ENCODE data around the gene KLHL6. TPM values are rescaled to one million over a fixed set of nuclear protein-coding genes. Genes with fewer than 3 reads are reported as not detected.

KLHL6 gene
- total RNA-seq, 1 experiment from 2014 or later, result not detected

DNA sequence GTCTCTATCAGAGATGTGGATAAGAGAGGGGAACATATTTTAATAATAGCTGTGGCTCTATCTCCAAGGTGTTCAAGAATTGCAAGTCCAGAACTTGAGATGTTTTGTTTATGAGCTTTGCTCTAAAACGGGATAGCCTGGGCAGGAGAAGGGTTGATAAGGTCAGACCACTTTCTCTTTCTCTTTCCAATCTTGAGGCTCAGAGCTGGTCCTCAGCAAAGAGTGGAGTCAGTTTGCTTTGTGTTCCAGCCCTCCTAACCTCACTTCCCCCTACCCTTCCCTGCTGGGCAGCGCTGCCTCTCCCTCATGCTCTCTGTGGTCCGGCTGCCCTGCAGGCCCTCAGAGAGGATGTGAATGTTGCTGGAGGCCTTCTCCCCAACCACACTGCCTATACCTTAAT lies 13.8 kb downstream of the KLHL6 start:
- intact Hi-C loops (cut with micrococcal nuclease), result no loop called here
- Mint-ChIP-seq H3K9me3 (ENCODE audit: unreplicated experiment) (no peaks in the 10 kb centered on the region), H3K27me3 (ENCODE audit: insufficient read depth, unreplicated experiment) (no peaks in the 10 kb centered on the region), H3K4me3 (ENCODE audit: unreplicated experiment) (no peak overlapping the region), H3K36me3 (ENCODE audit: insufficient read depth, unreplicated experiment) (no peaks in the 10 kb centered on the region), H3K4me1 (ENCODE audit: insufficient read depth, unreplicated experiment) (peaks cover 10% of the 10 kb centered on the region), H3K27ac (ENCODE audit: low read depth, unreplicated experiment) (no peak overlapping the region)
- TF ChIP-seq, protein P1, sequence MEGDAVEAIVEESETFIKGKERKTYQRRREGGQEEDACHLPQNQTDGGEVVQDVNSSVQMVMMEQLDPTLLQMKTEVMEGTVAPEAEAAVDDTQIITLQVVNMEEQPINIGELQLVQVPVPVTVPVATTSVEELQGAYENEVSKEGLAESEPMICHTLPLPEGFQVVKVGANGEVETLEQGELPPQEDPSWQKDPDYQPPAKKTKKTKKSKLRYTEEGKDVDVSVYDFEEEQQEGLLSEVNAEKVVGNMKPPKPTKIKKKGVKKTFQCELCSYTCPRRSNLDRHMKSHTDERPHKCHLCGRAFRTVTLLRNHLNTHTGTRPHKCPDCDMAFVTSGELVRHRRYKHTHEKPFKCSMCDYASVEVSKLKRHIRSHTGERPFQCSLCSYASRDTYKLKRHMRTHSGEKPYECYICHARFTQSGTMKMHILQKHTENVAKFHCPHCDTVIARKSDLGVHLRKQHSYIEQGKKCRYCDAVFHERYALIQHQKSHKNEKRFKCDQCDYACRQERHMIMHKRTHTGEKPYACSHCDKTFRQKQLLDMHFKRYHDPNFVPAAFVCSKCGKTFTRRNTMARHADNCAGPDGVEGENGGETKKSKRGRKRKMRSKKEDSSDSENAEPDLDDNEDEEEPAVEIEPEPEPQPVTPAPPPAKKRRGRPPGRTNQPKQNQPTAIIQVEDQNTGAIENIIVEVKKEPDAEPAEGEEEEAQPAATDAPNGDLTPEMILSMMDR (IDR thresholded peaks at IDR 0.05; ENCODE audit: unreplicated experiment), result no peak
- DNase-seq (ENCODE audit: unreplicated experiment), result no peak
- CTCF ChIA-PET, result no interaction called here
- BruUV-seq (replicated peaks), result no TSS peak
- POLR2A ChIA-PET, result no interaction called here

DNA sequence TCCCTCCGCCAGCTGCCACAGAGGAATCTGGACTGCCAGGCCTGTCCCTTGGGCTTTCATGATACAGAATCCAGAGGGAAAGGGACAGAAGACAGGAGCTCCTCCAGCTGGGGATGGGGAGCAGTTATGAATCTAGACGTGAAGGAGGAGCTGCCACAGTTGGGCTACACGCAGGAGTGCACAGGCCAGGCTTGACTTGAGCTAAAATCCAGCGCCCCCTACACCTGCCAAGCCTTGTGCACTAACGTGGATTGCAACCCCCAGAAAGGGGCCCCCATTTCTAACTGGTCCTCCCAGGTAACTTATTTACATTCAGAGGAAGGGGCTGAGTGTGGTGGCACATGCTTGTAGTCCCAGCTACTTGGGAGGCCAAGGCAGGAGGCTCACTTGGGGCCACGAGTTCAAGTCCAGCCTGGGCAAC lies 14.3 kb downstream of the KLHL6 start:
- H3K4me3 Mint-ChIP-seq (ENCODE audit: unreplicated experiment), result no peak overlapping the region
- no peaks in the 10 kb centered on the region for H3K9me3 Mint-ChIP-seq (ENCODE audit: unreplicated experiment)
- H3K27ac Mint-ChIP-seq (ENCODE audit: low read depth, unreplicated experiment), result no peak overlapping the region
- DNase-seq (ENCODE audit: unreplicated experiment), result no peak
- ChIA-PET CTCF (no interaction called here), POLR2A (no interaction called here)
- H3K36me3 Mint-ChIP-seq (ENCODE audit: insufficient read depth, unreplicated experiment), result no peaks in the 10 kb centered on the region
- peaks cover 10% of the 10 kb centered on the region for H3K4me1 Mint-ChIP-seq (ENCODE audit: insufficient read depth, unreplicated experiment)
- intact Hi-C loops (cut with micrococcal nuclease), result no loop called here
- BruUV-seq (replicated peaks), result no TSS peak
- H3K27me3 Mint-ChIP-seq (ENCODE audit: insufficient read depth, unreplicated experiment), result no peaks in the 10 kb centered on the region
- TF ChIP-seq, protein P1 (IDR thresholded peaks at IDR 0.05; ENCODE audit: unreplicated experiment), result no peak

DNA sequence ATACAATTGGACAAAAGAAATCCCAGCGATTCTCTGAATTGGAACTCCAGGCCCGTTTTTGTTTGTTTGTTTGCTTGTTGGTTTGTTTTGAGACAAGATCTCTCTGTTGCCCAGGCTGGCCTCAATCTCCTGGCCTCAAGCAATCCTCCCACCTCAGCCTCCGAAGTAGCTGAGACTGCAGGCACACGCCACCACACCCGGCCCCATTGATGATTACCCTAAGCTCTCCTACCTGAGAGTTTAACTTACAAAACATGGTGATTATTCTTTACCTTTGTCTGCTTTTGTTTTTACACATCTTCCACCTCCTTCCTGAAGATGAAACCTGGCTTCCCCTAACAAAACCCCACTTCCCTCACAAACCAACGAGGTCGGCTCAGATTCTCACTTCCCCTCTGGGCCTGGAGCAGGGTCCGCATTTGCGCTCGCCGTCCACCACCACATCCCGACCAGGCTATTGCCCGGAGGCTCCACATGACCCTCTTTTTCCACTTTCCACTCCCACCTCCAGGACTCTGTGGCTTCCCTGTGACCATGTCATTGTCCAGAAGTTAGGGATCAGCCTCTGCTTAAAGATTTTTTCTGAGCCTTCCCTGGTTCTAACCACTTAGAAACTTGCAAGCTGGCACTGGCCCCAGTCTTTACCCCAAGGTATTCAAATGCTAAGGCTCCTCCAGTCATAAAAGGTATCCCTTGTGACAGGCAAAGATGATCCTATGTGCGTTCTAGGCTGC lies 14.8 kb downstream of the KLHL6 start:
- H3K4me3 Mint-ChIP-seq (ENCODE audit: unreplicated experiment), result no peak overlapping the region
- DNase-seq (ENCODE audit: unreplicated experiment), result no peak
- H3K4me1 Mint-ChIP-seq (ENCODE audit: insufficient read depth, unreplicated experiment), result peaks cover 10% of the 10 kb centered on the region
- no peak overlapping the region for H3K27ac Mint-ChIP-seq (ENCODE audit: low read depth, unreplicated experiment)
- ChIA-PET POLR2A (interaction anchor here (1.5 kb wide), 2 partner anchors 11 to 96 kb away, joined by 3 to 5 read pairs; no protein-coding TSS in a partner anchor), CTCF (no interaction called here)
- TF ChIP-seq, protein P1 (IDR thresholded peaks at IDR 0.05; ENCODE audit: unreplicated experiment), result no peak
- no peaks in the 10 kb centered on the region for H3K36me3 Mint-ChIP-seq (ENCODE audit: insufficient read depth, unreplicated experiment)
- H3K9me3 Mint-ChIP-seq (ENCODE audit: unreplicated experiment), result no peaks in the 10 kb centered on the region
- BruUV-seq (replicated peaks), result no TSS peak
- H3K27me3 Mint-ChIP-seq (ENCODE audit: insufficient read depth, unreplicated experiment), result no peaks in the 10 kb centered on the region
- intact Hi-C loops (cut with micrococcal nuclease), result no loop called here

DNA sequence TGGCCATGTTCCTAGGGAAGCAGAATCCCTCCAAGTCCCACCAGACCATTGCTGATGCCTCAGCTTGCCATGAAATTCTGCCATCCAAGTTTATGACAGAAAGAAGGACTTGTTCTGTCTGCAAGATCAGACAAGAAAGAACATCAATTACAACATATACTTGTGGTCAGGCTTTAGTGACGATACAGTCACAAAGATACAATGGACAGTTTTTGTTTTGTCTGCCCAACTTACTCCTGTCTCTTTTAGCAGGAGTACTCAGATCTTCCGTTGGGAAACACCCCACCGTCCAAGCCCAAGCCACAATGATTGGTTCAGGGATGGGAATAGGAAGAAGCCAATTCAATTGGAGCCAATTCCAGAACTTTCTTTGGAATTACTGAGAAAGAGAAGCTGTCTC lies 15.7 kb downstream of the KLHL6 start:
- intact Hi-C loops (cut with micrococcal nuclease), result no loop called here
- ChIA-PET CTCF (no interaction called here), POLR2A (interaction anchor here (1.5 kb wide), 2 partner anchors 12 to 97 kb away, joined by 3 to 5 read pairs; no protein-coding TSS in a partner anchor)
- no TSS peak for BruUV-seq (replicated peaks)
- peak; percentile 13 for DNase-seq (ENCODE audit: unreplicated experiment)
- H3K27me3 Mint-ChIP-seq (ENCODE audit: insufficient read depth, unreplicated experiment), result no peaks in the 10 kb centered on the region
- H3K27ac Mint-ChIP-seq (ENCODE audit: low read depth, unreplicated experiment), result no peak overlapping the region
- peaks cover 10% of the 10 kb centered on the region for H3K4me1 Mint-ChIP-seq (ENCODE audit: insufficient read depth, unreplicated experiment)
- H3K9me3 Mint-ChIP-seq (ENCODE audit: unreplicated experiment), result no peaks in the 10 kb centered on the region
- TF ChIP-seq, protein P1 (IDR thresholded peaks at IDR 0.05; ENCODE audit: unreplicated experiment), result no peak
- no peak overlapping the region for H3K4me3 Mint-ChIP-seq (ENCODE audit: unreplicated experiment)
- H3K36me3 Mint-ChIP-seq (ENCODE audit: insufficient read depth, unreplicated experiment), result no peaks in the 10 kb centered on the region
